Subcutaneous abdominal adipose tissue (tissue), 5 donors: ENCODE measurements around the gene COA7.

Experiments
- H3K27ac ChIP-seq: one replicate; pipeline ENCODE4 v1.7.0; 2013; ENCODE audit warnings: low read depth, mild to moderate bottlenecking, inconsistent platforms, low read length, moderate library complexity
- H3K27me3 ChIP-seq, 5 donors: one replicate each; pipeline ENCODE4 v1.7.0; 2013; ENCODE audit warnings: low read length in 5 of 5, inconsistent platforms in 1 of 5; ENCODE audit not compliant: control insufficient read depth in 5 of 5, insufficient read depth in 4 of 5
- H3K36me3 ChIP-seq, 5 donors: one replicate each; pipeline ENCODE4 v1.7.0; 2013; ENCODE audit warnings: low read length in 5 of 5; ENCODE audit not compliant: control insufficient read depth in 5 of 5, insufficient read depth in 5 of 5
- H3K4me1 ChIP-seq, 5 donors: one replicate each; pipeline ENCODE4 v1.7.0; 2013; ENCODE audit warnings: low read length in 5 of 5, mild to moderate bottlenecking in 3 of 5, moderate library complexity in 1 of 5; ENCODE audit not compliant: control insufficient read depth in 5 of 5, insufficient read depth in 5 of 5
- H3K4me3 ChIP-seq, 5 donors: one replicate each; pipeline ENCODE4 v1.7.0; 2013; ENCODE audit warnings: low read length in 5 of 5, low read depth in 1 of 5
- H3K9ac ChIP-seq, 5 donors: one replicate each; pipeline ENCODE4 v1.7.0; 2013; ENCODE audit warnings: low read length in 5 of 5, mild to moderate bottlenecking in 4 of 5, moderate library complexity in 3 of 5
- H3K9me3 ChIP-seq, 5 donors: one replicate each; pipeline ENCODE4 v1.7.0; 2013; ENCODE audit warnings: low read length in 5 of 5; ENCODE audit not compliant: control insufficient read depth in 5 of 5
- donor health status: healthy.
- donor health status: healthy.
- donor health status: healthy.
- donor health status: healthy.
- donor health status: healthy.

Gene COA7

GRCh38 chr1:52674497-52675384 is 23.4 kb downstream of the COA7 start:
- H3K27ac ChIP-seq = no peak overlapping the region
- H3K4me3 ChIP-seq = no peak overlapping the region
- H3K27me3 ChIP-seq = no peaks in the 10 kb centered on the region

GRCh38 chr1:52673513-52673912 is 24.6 kb downstream of the COA7 start:
- H3K27me3 ChIP-seq = no peaks in the 10 kb centered on the region
- no peak overlapping the region for H3K27ac ChIP-seq
- H3K9me3 ChIP-seq = no peaks in the 10 kb centered on the region
- no peak overlapping the region for H3K9ac ChIP-seq
- no peak overlapping the region for H3K4me3 ChIP-seq
- peaks cover 0 to 16% (median 13%) of the 10 kb centered on the region in 5 donors for H3K4me1 ChIP-seq
- H3K36me3 ChIP-seq = no peaks in the 10 kb centered on the region

More at GRCh38 chr1:52674497-52675384, 23.4 kb downstream of the COA7 start:
- Histone ChIP-seq H3K9me3 (no peaks in the 10 kb centered on the region), H3K4me1 (peaks cover 0 to 16% (median 13%) of the 10 kb centered on the region in 5 donors), H3K36me3 (no peaks in the 10 kb centered on the region), H3K9ac (no peak overlapping the region)

GRCh38 chr1:52672946-52673345 is 25.2 kb downstream of the COA7 start:
- no peaks in the 10 kb centered on the region for H3K27me3 ChIP-seq
- H3K9ac ChIP-seq = no peak overlapping the region
- H3K9me3 ChIP-seq = no peaks in the 10 kb centered on the region
- no peaks in the 10 kb centered on the region for H3K36me3 ChIP-seq
- H3K27ac ChIP-seq = no peak overlapping the region
- H3K4me3 ChIP-seq = no peak overlapping the region
- H3K4me1 ChIP-seq = peaks cover 0 to 16% (median 13%) of the 10 kb centered on the region in 5 donors

- H3K27me3 ChIP-seq = no peaks in the 10 kb centered on the region
These were observed 27.5 kb downstream of the COA7 start for GRCh38 chr1:52670604-52671003.

GRCh38 chr1:52669696-52670095 is 28.5 kb downstream of the COA7 start:
- no peak overlapping the region for H3K27ac ChIP-seq
- H3K4me1 ChIP-seq = no peaks in the 10 kb centered on the region
- no peaks in the 10 kb centered on the region for H3K9me3 ChIP-seq
- no peak overlapping the region for H3K4me3 ChIP-seq
- no peaks in the 10 kb centered on the region for H3K27me3 ChIP-seq
- no peak overlapping the region for H3K9ac ChIP-seq
- H3K36me3 ChIP-seq = no peaks in the 10 kb centered on the region

More at GRCh38 chr1:52670604-52671003, 27.5 kb downstream of the COA7 start:
- H3K4me1 ChIP-seq = no peaks in the 10 kb centered on the region
- H3K4me3 ChIP-seq = no peak overlapping the region
- no peak overlapping the region for H3K27ac ChIP-seq
- H3K9me3 ChIP-seq = no peaks in the 10 kb centered on the region
- H3K9ac ChIP-seq = no peak overlapping the region
- no peaks in the 10 kb centered on the region for H3K36me3 ChIP-seq

- Histone ChIP-seq H3K9ac (no peak overlapping the region), H3K9me3 (no peaks in the 10 kb centered on the region), H3K36me3 (no peaks in the 10 kb centered on the region), H3K27ac (no peak overlapping the region), H3K4me1 (no peaks in the 10 kb centered on the region), H3K4me3 (no peak overlapping the region), H3K27me3 (no peaks in the 10 kb centered on the region)
These were observed 29.4 kb downstream of the COA7 start for GRCh38 chr1:52668711-52669110.

GRCh38 chr1:52667984-52668383 is 30.2 kb downstream of the COA7 start:
- Histone ChIP-seq H3K9me3 (no peaks in the 10 kb centered on the region), H3K36me3 (no peaks in the 10 kb centered on the region), H3K27me3 (no peaks in the 10 kb centered on the region), H3K4me1 (peaks cover 0 to under 1% (median 0%) of the 10 kb centered on the region in 5 donors), H3K4me3 (no peak overlapping the region), H3K27ac (no peak overlapping the region), H3K9ac (no peak overlapping the region)

GRCh38 chr1:52667290-52667689 is 30.9 kb downstream of the COA7 start:
- Histone ChIP-seq H3K4me1 (peaks cover 0 to 6% (median 0%) of the 10 kb centered on the region in 5 donors), H3K9me3 (no peaks in the 10 kb centered on the region), H3K9ac (no peak overlapping the region), H3K27ac (no peak overlapping the region), H3K36me3 (no peaks in the 10 kb centered on the region), H3K4me3 (no peak overlapping the region), H3K27me3 (no peaks in the 10 kb centered on the region)

GRCh38 chr1:52665006-52665941 is 32.9 kb downstream of the COA7 start:
- H3K9me3 ChIP-seq = no peaks in the 10 kb centered on the region
- H3K4me1 ChIP-seq = peaks cover 0 to 6% (median 0%) of the 10 kb centered on the region in 5 donors
- no peak overlapping the region for H3K27ac ChIP-seq
- H3K27me3 ChIP-seq = no peaks in the 10 kb centered on the region
- H3K4me3 ChIP-seq = no peak overlapping the region
- H3K9ac ChIP-seq = no peak overlapping the region
- H3K36me3 ChIP-seq = no peaks in the 10 kb centered on the region

GRCh38 chr1:52663716-52664115 is 34.4 kb downstream of the COA7 start:
- no peak overlapping the region for H3K27ac ChIP-seq
- H3K4me3 ChIP-seq = no peak overlapping the region
- no peak overlapping the region for H3K9ac ChIP-seq
- H3K4me1 ChIP-seq = peaks cover 0 to 6% (median 0%) of the 10 kb centered on the region in 5 donors
- no peaks in the 10 kb centered on the region for H3K36me3 ChIP-seq
- no peaks in the 10 kb centered on the region for H3K27me3 ChIP-seq
- H3K9me3 ChIP-seq = no peaks in the 10 kb centered on the region
